ENCODE results near the gene PRDM8.

DNA sequence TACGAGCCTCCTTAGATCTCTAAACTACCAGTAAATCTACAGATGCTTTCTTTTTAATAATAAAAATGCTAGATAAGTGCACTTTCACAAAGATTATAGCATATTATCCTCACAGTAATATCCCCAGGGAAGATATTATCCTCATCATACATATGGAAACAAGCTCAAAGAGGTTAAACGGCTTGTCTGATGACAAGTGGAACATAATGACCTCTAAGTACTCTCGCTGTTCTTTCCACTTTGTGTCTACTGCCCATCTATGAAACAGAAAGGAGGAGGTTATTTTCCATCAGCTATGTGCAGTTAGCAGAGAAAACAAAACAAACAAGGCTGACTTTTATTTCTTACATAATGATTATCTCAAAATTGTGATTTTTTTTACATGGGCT lies 42.8 kb upstream of the PRDM8 start:
- TF ChIP-seq, protein P1, sequence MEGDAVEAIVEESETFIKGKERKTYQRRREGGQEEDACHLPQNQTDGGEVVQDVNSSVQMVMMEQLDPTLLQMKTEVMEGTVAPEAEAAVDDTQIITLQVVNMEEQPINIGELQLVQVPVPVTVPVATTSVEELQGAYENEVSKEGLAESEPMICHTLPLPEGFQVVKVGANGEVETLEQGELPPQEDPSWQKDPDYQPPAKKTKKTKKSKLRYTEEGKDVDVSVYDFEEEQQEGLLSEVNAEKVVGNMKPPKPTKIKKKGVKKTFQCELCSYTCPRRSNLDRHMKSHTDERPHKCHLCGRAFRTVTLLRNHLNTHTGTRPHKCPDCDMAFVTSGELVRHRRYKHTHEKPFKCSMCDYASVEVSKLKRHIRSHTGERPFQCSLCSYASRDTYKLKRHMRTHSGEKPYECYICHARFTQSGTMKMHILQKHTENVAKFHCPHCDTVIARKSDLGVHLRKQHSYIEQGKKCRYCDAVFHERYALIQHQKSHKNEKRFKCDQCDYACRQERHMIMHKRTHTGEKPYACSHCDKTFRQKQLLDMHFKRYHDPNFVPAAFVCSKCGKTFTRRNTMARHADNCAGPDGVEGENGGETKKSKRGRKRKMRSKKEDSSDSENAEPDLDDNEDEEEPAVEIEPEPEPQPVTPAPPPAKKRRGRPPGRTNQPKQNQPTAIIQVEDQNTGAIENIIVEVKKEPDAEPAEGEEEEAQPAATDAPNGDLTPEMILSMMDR (conservative IDR thresholded peaks at IDR 0.05) = no peak
- TF ChIP-seq EZH2 (IDR thresholded peaks at IDR 0.05; ENCODE audit: low read depth) = no peak
